ENCODE results near the gene MANSC1. TPM values are rescaled to one million over a fixed set of nuclear protein-coding genes. Genes with fewer than 3 reads are reported as not detected.

The MANSC1 gene
- 3.3 to 4.8 TPM (median 3.9 TPM) in 5 replicates for total RNA-seq (2022; extraction: Qiagen RNA extraction)

GRCh38 chr12:12349711-12350665, at the start of gene MANSC1:
MANSC1 (minus strand) TSS chr12:12350242; CDS start chr12:12343314, 6,928 bp downstream.

GRCh38 chr12:12356896-12357718, 7.1 kb upstream of the MANSC1 start, which contains the start of gene BORCS5:
BORCS5 (plus strand) TSS chr12:12357078; CDS start chr12:12357452, 374 bp downstream.

Other genes with a start within 250 kb of the MANSC1 start
- 9.4 to 17.1 TPM (median 14.2 TPM) in 5 replicates for gene LRP6, start 83.2 kb downstream of the MANSC1 start, total RNA-seq (2022; extraction: Qiagen RNA extraction)
- 7.2 to 10.8 TPM (median 9.0 TPM) in 5 replicates for gene BORCS5, start 6.8 kb upstream of the MANSC1 start, total RNA-seq (2022; extraction: Qiagen RNA extraction)
- gene DUSP16, start 212.6 kb upstream of the MANSC1 start, total RNA-seq (2022; extraction: Qiagen RNA extraction), result 7.3 to 11.2 TPM (median 9.1 TPM) in 5 replicates

Data from A549 treated with Hydrocortisone at 1 μM for 4 hours (cell line).